Ascending aorta (tissue), 2 donors: ENCODE data around the gene NKAP. TPM values are rescaled to one million over a fixed set of nuclear protein-coding genes. Genes with fewer than 3 reads are reported as not detected.

Experiments used
- DNase-seq, 2 donors: peaks; one replicate each; pipeline ENCODE4 v3.0.0-alpha.2; 2019; ENCODE audit warnings: low spot score in 2 of 2
- H3K27ac ChIP-seq, 2 donors: fragments of 200-600 bp; sonication (generic); one replicate each; pipeline ENCODE4 v1.5.1; 2016 to 2017; ENCODE audit warnings: mild to moderate bottlenecking in 1 of 2
- H3K27me3 ChIP-seq: fragments of 200-600 bp; sonication (generic); one replicate; pipeline ENCODE4 v1.5.1; 2017
- H3K36me3 ChIP-seq, 2 donors: fragments of 200-600 bp; sonication (generic); one replicate each; pipeline ENCODE4 v1.5.1; 2016
- H3K4me1 ChIP-seq, 2 donors: fragments of 200-600 bp; sonication (generic); one replicate each; pipeline ENCODE4 v1.5.1; 2016 to 2017; ENCODE audit warnings: mild to moderate bottlenecking in 1 of 2
- H3K4me3 ChIP-seq, 2 donors: fragments of 200-600 bp; sonication (generic); one replicate each; pipeline ENCODE4 v1.5.1; 2016 to 2017; ENCODE audit warnings: mild to moderate bottlenecking in 1 of 2
- H3K9me3 ChIP-seq, 2 donors: fragments of 200-600 bp; sonication (generic); one replicate each; pipeline ENCODE4 v1.5.1; 2016
- CTCF ChIP-seq, 3 experiments: fragments of 200-600 bp in 2 of 3; fragments of 450-650 bp in 1 of 3; sonication (generic) in 2 of 3; IDR thresholded peaks; one replicate each; pipeline ENCODE4 v1.5.1; 2016 to 2019; ENCODE audit warnings: antibody characterized with exemption in 3 of 3, mild to moderate bottlenecking in 1 of 3, moderate library complexity in 1 of 3
- intact Hi-C: fragments of 100-400 bp; cut with DNase I; formaldehyde crosslinking; loops from one replicate; pipeline ENCODE4 v1.15.1; 2023
- total RNA-seq: library from RNA; depleted of rRNA; stranded (reverse); fragments of >200 nt; gene quantifications from one replicate; pipeline ENCODE4 v1.1.0, GENCODE V29; 2016

Gene NKAP
- total RNA-seq, 1 donor from 2014 or later: 1.2 TPM

GRCh38 chrX:119880076-119880475 lies 63.5 kb downstream of the NKAP start:
- Histone ChIP-seq H3K27ac (no peak overlapping the region), H3K36me3 (peaks cover 0 to 12% of the 10 kb centered on the region in 2 donors), H3K4me3 (no peak overlapping the region), H3K9me3 (no peaks in the 10 kb centered on the region), H3K27me3 (no peaks in the 10 kb centered on the region), H3K4me1 (no peaks in the 10 kb centered on the region)
- DNase-seq: no peak
- intact Hi-C loops: no loop called here
- no peak for TF ChIP-seq CTCF (IDR thresholded peaks at IDR 0.05)

- H3K27me3 ChIP-seq: no peaks in the 10 kb centered on the region
- H3K27ac ChIP-seq: no peak overlapping the region
- H3K9me3 ChIP-seq: no peaks in the 10 kb centered on the region
- DNase-seq: no peak
- peaks cover 0 to 12% of the 10 kb centered on the region in 2 donors for H3K36me3 ChIP-seq
- H3K4me3 ChIP-seq: no peak overlapping the region
- intact Hi-C loops: loop anchor here (10.0 kb wide), 1 partner anchor 644 kb away; the partner anchor contains the start of gene PGRMC1
- H3K4me1 ChIP-seq: no peaks in the 10 kb centered on the region
- no peak for TF ChIP-seq CTCF (IDR thresholded peaks at IDR 0.05)
These were observed 64.8 kb downstream of the NKAP start for GRCh38 chrX:119878740-119879139.

GRCh38 chrX:119871599-119872395 lies 71.8 kb downstream of the NKAP start, which contains the start of the genes NDUFA1 and RNF113A:
TSS of gene NDUFA1 (plus strand) at chrX:119871832. CDS start at chrX:119871912, 80 bp downstream.
TSS of gene RNF113A (minus strand) at chrX:119871733. CDS start at chrX:119871613, 120 bp downstream.
- H3K36me3 ChIP-seq: peaks cover 0 to 3% of the 10 kb centered on the region in 2 donors
- H3K9me3 ChIP-seq: no peaks in the 10 kb centered on the region
- no peaks in the 10 kb centered on the region for H3K27me3 ChIP-seq
- peaks cover 0 to 5% of the 10 kb centered on the region in 2 donors for H3K4me1 ChIP-seq
- peak within 1 kb of the TSS; percentile 54 to 66 for H3K4me3 ChIP-seq
- DNase-seq: peak; percentile 31 to 89
- no peak for TF ChIP-seq CTCF (IDR thresholded peaks at IDR 0.05)
- peak within 1 kb of the TSS; percentile 90 to 93 for H3K27ac ChIP-seq
- intact Hi-C loops: loop anchor here (1.0 to 10.0 kb wide), 6 partner anchors 18 to 691 kb away; partner anchors contain the start of genes CUL4B, NKAP, PGRMC1 and RPL39

- peak overlapping the region; percentile 54 to 66 for H3K4me3 ChIP-seq
- peak overlapping the region; percentile 90 to 93 for H3K27ac ChIP-seq
These were observed 72.3 kb downstream of the NKAP start for GRCh38 chrX:119871245-119871598.

More at GRCh38 chrX:119871245-119871598, 72.3 kb downstream of the NKAP start:
- no peak for TF ChIP-seq CTCF (IDR thresholded peaks at IDR 0.05)
- intact Hi-C loops: loop anchor here (1.0 to 10.0 kb wide), 6 partner anchors 18 to 691 kb away; partner anchors contain the start of genes CUL4B, NKAP, PGRMC1 and RPL39
- DNase-seq: peak in 1 of 2 donors; percentile 64
- Histone ChIP-seq H3K27me3 (no peaks in the 10 kb centered on the region), H3K9me3 (no peaks in the 10 kb centered on the region), H3K36me3 (no peaks in the 10 kb centered on the region), H3K4me1 (peaks cover 0 to 5% of the 10 kb centered on the region in 2 donors)

Other genes starting within 250 kb of the NKAP start
- not detected for gene SOWAHD, start 185.2 kb downstream of the NKAP start, total RNA-seq
- gene RPL39, start 152.1 kb downstream of the NKAP start, total RNA-seq: 2,929 TPM
- gene UPF3B, start 90.8 kb downstream of the NKAP start, total RNA-seq: not detected
- 8.8 TPM for gene RNF113A, start 72.0 kb downstream of the NKAP start, total RNA-seq
- 24.5 TPM for gene NDUFA1, start 71.9 kb downstream of the NKAP start, total RNA-seq
- gene AKAP14, start 47.9 kb downstream of the NKAP start, total RNA-seq: not detected
- not detected for gene RHOXF2B, start 133.9 kb upstream of the NKAP start, total RNA-seq
- gene RHOXF1, start 172.2 kb upstream of the NKAP start, total RNA-seq: not detected
- gene RHOXF2, start 214.9 kb upstream of the NKAP start, total RNA-seq: not detected